NB4 (cell line): ENCODE measurements around the gene CELSR1.

Experiments used
- CTCF ChIP-seq: IDR thresholded peaks from one replicate; pipeline ENCODE4 v1.5.1; 2012; ENCODE audit warnings: low read depth, low read length
- MYC ChIP-seq: IDR thresholded peaks from 2 replicates; pipeline ENCODE4 v1.6.1; 2011; ENCODE audit warnings: low read depth, low read length
- POLR2A ChIP-seq: IDR thresholded peaks from 2 replicates; pipeline ENCODE4 v1.6.1; 2011; ENCODE audit warnings: mild to moderate bottlenecking; ENCODE audit not compliant: insufficient read length; ENCODE audit errors: extremely low read depth
- TF ChIP-seq, protein P1 (sequence below): IDR thresholded peaks from 2 replicates; pipeline ENCODE4 v1.6.1; 2011; ENCODE audit warnings: low read depth, low read length

DNA sequence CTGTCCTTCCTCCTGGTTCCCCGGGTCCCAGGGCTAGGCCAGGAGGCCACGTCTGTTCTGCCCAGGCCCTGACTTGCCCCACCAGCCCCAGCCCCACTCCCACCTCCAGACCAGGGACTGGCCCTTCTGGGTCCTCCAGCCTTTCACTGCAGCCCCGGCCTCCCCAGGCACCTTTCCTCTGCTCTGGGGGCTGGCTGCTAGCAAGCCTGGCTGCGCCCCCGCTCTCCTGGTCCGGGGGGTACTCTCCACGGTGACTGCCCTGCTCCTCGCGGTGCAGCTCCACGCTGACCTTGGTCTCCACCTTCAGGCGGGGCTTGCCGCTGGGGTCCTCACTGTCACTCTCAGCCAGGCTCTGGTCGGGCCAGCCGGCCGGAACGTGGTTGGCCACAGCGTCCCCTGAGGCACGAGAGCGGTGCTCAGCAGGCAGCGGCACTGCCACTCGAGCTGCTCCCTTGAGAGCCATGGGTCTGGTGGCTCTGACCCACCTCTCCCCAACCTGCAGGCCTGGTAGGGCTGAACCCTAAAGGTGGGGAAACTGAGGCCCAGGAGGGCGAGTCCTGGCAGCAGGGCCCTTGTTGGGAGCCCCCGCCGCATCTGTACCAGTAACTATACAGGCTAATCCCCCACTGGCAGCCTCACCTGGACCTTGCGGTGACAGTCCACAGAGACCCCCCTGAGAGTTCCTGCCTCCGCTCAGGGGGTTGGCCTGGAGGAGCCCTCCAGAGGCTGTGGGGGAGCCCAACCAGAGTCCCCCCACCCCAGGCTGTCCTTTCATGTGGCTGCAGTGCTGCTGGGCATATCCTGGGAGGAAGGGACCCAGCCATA, 172.9 kb downstream of the CELSR1 start:
- TF ChIP-seq CTCF (no peak), POLR2A (no peak), MYC (no peak)
- TF ChIP-seq, protein P1, sequence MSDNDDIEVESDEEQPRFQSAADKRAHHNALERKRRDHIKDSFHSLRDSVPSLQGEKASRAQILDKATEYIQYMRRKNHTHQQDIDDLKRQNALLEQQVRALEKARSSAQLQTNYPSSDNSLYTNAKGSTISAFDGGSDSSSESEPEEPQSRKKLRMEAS = no peak
